8988T (cell line): ENCODE measurements around the gene RAB26.
"Not testable (repeated sequence)": the region's sequence is repeated elsewhere in the genome, so short reads cannot be mapped to it uniquely, and the experiment has no call there.

Experiments used
- DNase-seq: peaks from one replicate; pipeline ENCODE4 v3.0.0; 2011

RAB26 gene

DNA sequence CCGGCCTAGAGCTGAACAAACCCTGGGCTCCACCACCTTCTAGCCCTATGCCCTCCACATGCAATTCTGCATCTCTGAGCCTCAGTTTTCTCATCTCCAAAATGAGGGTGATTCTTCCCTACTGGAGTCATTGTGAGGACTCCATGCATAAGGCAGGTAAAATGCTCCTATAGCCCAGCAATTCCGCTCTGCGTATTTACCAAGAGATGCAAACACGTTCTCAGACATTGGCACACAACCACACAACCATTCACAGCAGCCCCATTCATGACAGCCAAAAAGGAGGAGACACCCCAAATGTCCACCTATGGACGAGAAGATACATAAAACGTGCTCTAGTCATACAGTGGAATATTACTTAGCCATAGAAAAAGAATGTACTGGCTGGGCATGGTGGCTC is 51.9 kb downstream of the RAB26 start:
- no peak for DNase-seq

- DNase-seq, result not testable (repeated sequence)
Measured at GRCh38 chr16:2203119-2203688, 54.8 kb downstream of the RAB26 start.
